ENCODE measurements around the gene TPD52L2.

TPD52L2 gene

GRCh38 chr20:63829603-63829944 is 35.5 kb upstream of the TPD52L2 start:
- peak overlapping the region; percentile 9 for H3K9ac ChIP-seq (ENCODE audit: low read length)
- H3K36me3 ChIP-seq (ENCODE audit: control insufficient read depth, insufficient read depth, low read length), result no peaks in the 10 kb centered on the region
- H3K9me3 ChIP-seq (ENCODE audit: control insufficient read depth, low read length), result no peaks in the 10 kb centered on the region
- peaks cover 49% of the 10 kb centered on the region for H3K27me3 ChIP-seq (ENCODE audit: control insufficient read depth, insufficient read depth, low read length)
- H3K4me1 ChIP-seq (ENCODE audit: control insufficient read depth, insufficient read depth, low read length), result peaks cover 18% of the 10 kb centered on the region
- no peak overlapping the region for H3K4me3 ChIP-seq (ENCODE audit: low read length)

GRCh38 chr20:63829945-63830835 is 34.9 kb upstream of the TPD52L2 start:
- no peaks in the 10 kb centered on the region for H3K36me3 ChIP-seq (ENCODE audit: control insufficient read depth, insufficient read depth, low read length)
- peak overlapping the region; percentile 9 for H3K9ac ChIP-seq (ENCODE audit: low read length)
- peaks cover 50% of the 10 kb centered on the region for H3K27me3 ChIP-seq (ENCODE audit: control insufficient read depth, insufficient read depth, low read length)
- peaks cover 22% of the 10 kb centered on the region for H3K4me1 ChIP-seq (ENCODE audit: control insufficient read depth, insufficient read depth, low read length)
- H3K4me3 ChIP-seq (ENCODE audit: low read length), result no peak overlapping the region
- no peaks in the 10 kb centered on the region for H3K9me3 ChIP-seq (ENCODE audit: control insufficient read depth, low read length)

GRCh38 chr20:63830841-63831588 is 34.1 kb upstream of the TPD52L2 start, which contains the start of gene ZBTB46:
Gene ZBTB46 (minus strand): TSS chr20:63831264. CDS start chr20:63790757, 40,507 bp downstream.
- H3K9ac ChIP-seq (ENCODE audit: low read length), result peak within 1 kb of the TSS; percentile 9
- H3K27me3 ChIP-seq (ENCODE audit: control insufficient read depth, insufficient read depth, low read length), result peaks cover 46% of the 10 kb centered on the region
- peaks cover 22% of the 10 kb centered on the region for H3K4me1 ChIP-seq (ENCODE audit: control insufficient read depth, insufficient read depth, low read length)
- H3K36me3 ChIP-seq (ENCODE audit: control insufficient read depth, insufficient read depth, low read length), result no peaks in the 10 kb centered on the region
- H3K4me3 ChIP-seq (ENCODE audit: low read length), result no peak within 1 kb of the TSS
- no peaks in the 10 kb centered on the region for H3K9me3 ChIP-seq (ENCODE audit: control insufficient read depth, low read length)

- H3K4me1 ChIP-seq (ENCODE audit: control insufficient read depth, insufficient read depth, low read length), result peaks cover 22% of the 10 kb centered on the region
Measured at GRCh38 chr20:63831646-63831992, 33.5 kb upstream of the TPD52L2 start.

GRCh38 chr20:63831993-63832686 is 32.9 kb upstream of the TPD52L2 start:
- Histone ChIP-seq H3K4me3 (ENCODE audit: low read length) (no peak overlapping the region), H3K4me1 (ENCODE audit: control insufficient read depth, insufficient read depth, low read length) (peaks cover 22% of the 10 kb centered on the region), H3K27me3 (ENCODE audit: control insufficient read depth, insufficient read depth, low read length) (peaks cover 45% of the 10 kb centered on the region), H3K9ac (ENCODE audit: low read length) (no peak overlapping the region), H3K36me3 (ENCODE audit: control insufficient read depth, insufficient read depth, low read length) (no peaks in the 10 kb centered on the region), H3K9me3 (ENCODE audit: control insufficient read depth, low read length) (no peaks in the 10 kb centered on the region)

More at GRCh38 chr20:63831646-63831992, 33.5 kb upstream of the TPD52L2 start:
- Histone ChIP-seq H3K27me3 (ENCODE audit: control insufficient read depth, insufficient read depth, low read length) (peaks cover 45% of the 10 kb centered on the region), H3K4me3 (ENCODE audit: low read length) (no peak overlapping the region), H3K9me3 (ENCODE audit: control insufficient read depth, low read length) (no peaks in the 10 kb centered on the region), H3K36me3 (ENCODE audit: control insufficient read depth, insufficient read depth, low read length) (no peaks in the 10 kb centered on the region), H3K9ac (ENCODE audit: low read length) (no peak overlapping the region)

GRCh38 chr20:63833776-63834490 is 31.1 kb upstream of the TPD52L2 start:
- H3K9me3 ChIP-seq (ENCODE audit: control insufficient read depth, low read length), result no peaks in the 10 kb centered on the region
- no peak overlapping the region for H3K9ac ChIP-seq (ENCODE audit: low read length)
- peaks cover 22% of the 10 kb centered on the region for H3K4me1 ChIP-seq (ENCODE audit: control insufficient read depth, insufficient read depth, low read length)
- H3K36me3 ChIP-seq (ENCODE audit: control insufficient read depth, insufficient read depth, low read length), result no peaks in the 10 kb centered on the region
- peaks cover 34% of the 10 kb centered on the region for H3K27me3 ChIP-seq (ENCODE audit: control insufficient read depth, insufficient read depth, low read length)
- H3K4me3 ChIP-seq (ENCODE audit: low read length), result no peak overlapping the region

GRCh38 chr20:63834491-63834880 is 30.6 kb upstream of the TPD52L2 start:
- Histone ChIP-seq H3K4me3 (ENCODE audit: low read length) (no peak overlapping the region), H3K27me3 (ENCODE audit: control insufficient read depth, insufficient read depth, low read length) (peaks cover 29% of the 10 kb centered on the region), H3K9me3 (ENCODE audit: control insufficient read depth, low read length) (no peaks in the 10 kb centered on the region), H3K36me3 (ENCODE audit: control insufficient read depth, insufficient read depth, low read length) (no peaks in the 10 kb centered on the region), H3K4me1 (ENCODE audit: control insufficient read depth, insufficient read depth, low read length) (peaks cover 22% of the 10 kb centered on the region), H3K9ac (ENCODE audit: low read length) (no peak overlapping the region)

- no peaks in the 10 kb centered on the region for H3K9me3 ChIP-seq (ENCODE audit: control insufficient read depth, low read length)
- no peak overlapping the region for H3K4me3 ChIP-seq (ENCODE audit: low read length)
- H3K9ac ChIP-seq (ENCODE audit: low read length), result no peak overlapping the region
- peaks cover 22% of the 10 kb centered on the region for H3K27me3 ChIP-seq (ENCODE audit: control insufficient read depth, insufficient read depth, low read length)
- no peaks in the 10 kb centered on the region for H3K36me3 ChIP-seq (ENCODE audit: control insufficient read depth, insufficient read depth, low read length)
- H3K4me1 ChIP-seq (ENCODE audit: control insufficient read depth, insufficient read depth, low read length), result peaks cover 22% of the 10 kb centered on the region
Measured at GRCh38 chr20:63835021-63835858, 29.8 kb upstream of the TPD52L2 start.

GRCh38 chr20:63836458-63837344 is 28.4 kb upstream of the TPD52L2 start:
- H3K9ac ChIP-seq (ENCODE audit: low read length), result no peak overlapping the region
- no peaks in the 10 kb centered on the region for H3K9me3 ChIP-seq (ENCODE audit: control insufficient read depth, low read length)
- peaks cover 22% of the 10 kb centered on the region for H3K27me3 ChIP-seq (ENCODE audit: control insufficient read depth, insufficient read depth, low read length)
- no peaks in the 10 kb centered on the region for H3K36me3 ChIP-seq (ENCODE audit: control insufficient read depth, insufficient read depth, low read length)
- H3K4me3 ChIP-seq (ENCODE audit: low read length), result no peak overlapping the region
- H3K4me1 ChIP-seq (ENCODE audit: control insufficient read depth, insufficient read depth, low read length), result peaks cover 22% of the 10 kb centered on the region

GRCh38 chr20:63837479-63837878 is 27.6 kb upstream of the TPD52L2 start:
- peaks cover 23% of the 10 kb centered on the region for H3K27me3 ChIP-seq (ENCODE audit: control insufficient read depth, insufficient read depth, low read length)
- no peaks in the 10 kb centered on the region for H3K36me3 ChIP-seq (ENCODE audit: control insufficient read depth, insufficient read depth, low read length)
- no peaks in the 10 kb centered on the region for H3K9me3 ChIP-seq (ENCODE audit: control insufficient read depth, low read length)
- no peak overlapping the region for H3K9ac ChIP-seq (ENCODE audit: low read length)
- H3K4me1 ChIP-seq (ENCODE audit: control insufficient read depth, insufficient read depth, low read length), result peaks cover 22% of the 10 kb centered on the region
- H3K4me3 ChIP-seq (ENCODE audit: low read length), result no peak overlapping the region
